ENCODE measurements around the gene FHOD3. TPM values are rescaled to one million over a fixed set of nuclear protein-coding genes. Genes with fewer than 3 reads are reported as not detected.

Gene FHOD3
- total and polyA plus RNA-seq, 7 donors: 5.4 to 98.2 (median 20.2) TPM

GRCh38 chr18:36776650-36777049, 479.1 kb downstream of the FHOD3 start:
- TF ChIP-seq, protein P1, sequence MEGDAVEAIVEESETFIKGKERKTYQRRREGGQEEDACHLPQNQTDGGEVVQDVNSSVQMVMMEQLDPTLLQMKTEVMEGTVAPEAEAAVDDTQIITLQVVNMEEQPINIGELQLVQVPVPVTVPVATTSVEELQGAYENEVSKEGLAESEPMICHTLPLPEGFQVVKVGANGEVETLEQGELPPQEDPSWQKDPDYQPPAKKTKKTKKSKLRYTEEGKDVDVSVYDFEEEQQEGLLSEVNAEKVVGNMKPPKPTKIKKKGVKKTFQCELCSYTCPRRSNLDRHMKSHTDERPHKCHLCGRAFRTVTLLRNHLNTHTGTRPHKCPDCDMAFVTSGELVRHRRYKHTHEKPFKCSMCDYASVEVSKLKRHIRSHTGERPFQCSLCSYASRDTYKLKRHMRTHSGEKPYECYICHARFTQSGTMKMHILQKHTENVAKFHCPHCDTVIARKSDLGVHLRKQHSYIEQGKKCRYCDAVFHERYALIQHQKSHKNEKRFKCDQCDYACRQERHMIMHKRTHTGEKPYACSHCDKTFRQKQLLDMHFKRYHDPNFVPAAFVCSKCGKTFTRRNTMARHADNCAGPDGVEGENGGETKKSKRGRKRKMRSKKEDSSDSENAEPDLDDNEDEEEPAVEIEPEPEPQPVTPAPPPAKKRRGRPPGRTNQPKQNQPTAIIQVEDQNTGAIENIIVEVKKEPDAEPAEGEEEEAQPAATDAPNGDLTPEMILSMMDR (IDR thresholded peaks at IDR 0.05): no peak
- intact Hi-C loops (cut with DNase I): no loop called here
- H3K9me3 ChIP-seq: no peaks in the 10 kb centered on the region
- ATAC-seq (peak; percentile 81 to 95 (median 86)), DNase-seq (no peak)
- H3K27ac ChIP-seq: peak overlapping the region; percentile 64
- no peak overlapping the region for H3K4me3 ChIP-seq
- WGBS, 3 donors: 44 to 55% (median 47%) methylated on average over 5 of the region's 5 CpGs
- H3K27me3 ChIP-seq (ENCODE audit: insufficient read depth in 3 of 3, low read length in 2 of 3): no peaks in the 10 kb centered on the region
- peaks cover 0 to 12% of the 10 kb centered on the region in 2 donors for H3K36me3 ChIP-seq (ENCODE audit: insufficient read depth in 1 of 2, low read depth in 1 of 2)
- H3K4me1 ChIP-seq: peaks cover 23% of the 10 kb centered on the region

GRCh38 chr18:36777566-36777965, 480.1 kb downstream of the FHOD3 start:
- Histone ChIP-seq H3K27me3 (ENCODE audit: insufficient read depth in 3 of 3, low read length in 2 of 3) (no peaks in the 10 kb centered on the region), H3K27ac (no peak overlapping the region), H3K9me3 (no peaks in the 10 kb centered on the region), H3K4me1 (peaks cover 23% of the 10 kb centered on the region), H3K36me3 (ENCODE audit: insufficient read depth in 1 of 2, low read depth in 1 of 2) (peaks cover 0 to 12% of the 10 kb centered on the region in 2 donors), H3K4me3 (no peak overlapping the region)
- 35 to 52% (median 50%) methylated on average over 1 of the region's 1 CpG for WGBS, 3 donors
- intact Hi-C loops (cut with DNase I): no loop called here
- TF ChIP-seq, protein P1 (IDR thresholded peaks at IDR 0.05): no peak
- ATAC-seq (peak in 1 of 4 donors; percentile 57), DNase-seq (no peak)

DNA sequence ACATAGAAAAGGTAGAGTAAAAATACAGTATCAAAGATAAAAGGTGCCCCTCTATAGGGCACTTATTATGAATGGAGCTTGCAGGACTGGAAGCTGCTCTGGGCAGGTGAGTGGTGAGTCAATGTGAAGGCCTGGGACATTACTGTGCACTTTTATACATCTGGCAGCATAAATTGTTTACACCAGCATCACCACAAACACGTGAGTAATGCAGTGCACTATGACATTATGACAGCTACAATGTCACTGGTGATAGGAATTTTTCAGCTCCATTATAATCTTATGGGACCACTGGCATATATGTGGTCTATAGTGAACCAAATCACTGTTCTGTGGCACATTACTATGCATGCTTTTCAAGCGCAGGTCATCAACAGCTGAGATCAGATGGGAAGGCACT, 483.2 kb downstream of the FHOD3 start:
- TF ChIP-seq, protein P1 (IDR thresholded peaks at IDR 0.05): no peak
- intact Hi-C loops (cut with DNase I): no loop called here
- H3K4me3 ChIP-seq: no peak overlapping the region
- peaks cover 0 to 12% of the 10 kb centered on the region in 2 donors for H3K36me3 ChIP-seq (ENCODE audit: insufficient read depth in 1 of 2, low read depth in 1 of 2)
- WGBS, 3 donors: 71 to 74% (median 72%) methylated on average over 2 of the region's 2 CpGs
- H3K9me3 ChIP-seq: no peaks in the 10 kb centered on the region
- no peak overlapping the region for H3K27ac ChIP-seq
- no peaks in the 10 kb centered on the region for H3K27me3 ChIP-seq (ENCODE audit: insufficient read depth in 3 of 3, low read length in 2 of 3)
- DNase-seq: no peak
- ATAC-seq: no peak
- H3K4me1 ChIP-seq: peaks cover 23% of the 10 kb centered on the region

- 66 to 85% (median 82%) methylated on average over 9 of the region's 9 CpGs for WGBS, 3 donors
- TF ChIP-seq, protein P1 (IDR thresholded peaks at IDR 0.05): no peak
Measured at GRCh38 chr18:36782710-36783109, 485.2 kb downstream of the FHOD3 start.

DNA sequence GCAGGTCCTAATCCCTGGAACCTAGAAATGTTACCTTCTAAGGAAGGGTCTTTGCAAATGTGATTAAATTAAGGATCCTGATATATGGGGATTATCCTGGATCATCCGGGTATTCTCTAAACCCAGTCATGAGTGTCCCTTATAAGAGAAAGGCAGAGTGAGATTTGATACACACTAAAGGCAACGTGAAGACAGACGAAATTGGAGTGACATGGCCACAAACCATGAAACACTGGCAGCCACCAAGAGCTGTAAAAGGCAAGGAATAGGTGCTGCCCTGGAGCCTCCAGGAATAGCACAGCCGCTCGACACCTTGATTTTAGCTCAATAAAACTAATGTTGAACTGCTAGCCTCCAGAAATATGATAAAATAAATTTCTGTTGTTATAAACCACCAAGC, 486.3 kb downstream of the FHOD3 start:
- ATAC-seq (peak in 3 of 4 donors; percentile 68 to 77 (median 68)), DNase-seq (no peak)
- Histone ChIP-seq H3K27ac (peak overlapping the region; percentile 31), H3K36me3 (ENCODE audit: insufficient read depth in 1 of 2, low read depth in 1 of 2) (peaks cover 0 to 12% of the 10 kb centered on the region in 2 donors), H3K9me3 (no peaks in the 10 kb centered on the region), H3K4me1 (peaks cover 11% of the 10 kb centered on the region), H3K4me3 (no peak overlapping the region), H3K27me3 (ENCODE audit: insufficient read depth in 3 of 3, low read length in 2 of 3) (no peaks in the 10 kb centered on the region)
- TF ChIP-seq, protein P1 (IDR thresholded peaks at IDR 0.05): no peak
- intact Hi-C loops (cut with DNase I): no loop called here
- 33 to 50% (median 42%) methylated on average over 5 of the region's 5 CpGs for WGBS, 3 donors

More at GRCh38 chr18:36782710-36783109, 485.2 kb downstream of the FHOD3 start:
- Histone ChIP-seq H3K36me3 (ENCODE audit: insufficient read depth in 1 of 2, low read depth in 1 of 2) (peaks cover 0 to 12% of the 10 kb centered on the region in 2 donors), H3K27ac (no peak overlapping the region), H3K27me3 (ENCODE audit: insufficient read depth in 3 of 3, low read length in 2 of 3) (no peaks in the 10 kb centered on the region), H3K9me3 (no peaks in the 10 kb centered on the region), H3K4me3 (no peak overlapping the region), H3K4me1 (peaks cover 18% of the 10 kb centered on the region)
- DNase-seq (no peak), ATAC-seq (no peak)
- intact Hi-C loops (cut with DNase I): no loop called here
